GM18951 (cell line): Measurements from ENCODE around the gene FER.
"Not testable (repeated sequence)": the region's sequence is repeated elsewhere in the genome, so short reads cannot be mapped to it uniquely, and the experiment has no call there.

ENCODE experiments used
- POLR2A ChIP-seq: IDR thresholded peaks from 4 replicates; pipeline ENCODE4 v1.6.1; 2011; ENCODE audit warnings: mild to moderate bottlenecking; ENCODE audit not compliant: insufficient read length, insufficient read depth; ENCODE audit errors: extremely low read depth
- in situ Hi-C: fragments of 300-500 bp; cut with MboI; formaldehyde crosslinking; loops from one replicate; pipeline ENCODE4 v1.12.0; 2022; ENCODE audit warnings: low sequenced_read_pairs, mixed read lengths, inconsistent platforms; ENCODE audit not compliant: unreplicated experiment

The FER gene

GRCh38 chr5:109161914-109162683 lies 414.4 kb downstream of the FER start:
- in situ Hi-C loops: no loop called here
- TF ChIP-seq POLR2A: no peak

- in situ Hi-C loops: no loop called here
- TF ChIP-seq POLR2A: no peak
These were observed 415.6 kb downstream of the FER start for GRCh38 chr5:109163336-109163735.

GRCh38 chr5:109164001-109164400 lies 416.3 kb downstream of the FER start:
- in situ Hi-C loops: no loop called here

GRCh38 chr5:109167586-109167985 lies 419.9 kb downstream of the FER start:
- no peak for TF ChIP-seq POLR2A
- in situ Hi-C loops: no loop called here

More at GRCh38 chr5:109164001-109164400, 416.3 kb downstream of the FER start:
- TF ChIP-seq POLR2A: no peak

- TF ChIP-seq POLR2A: no peak
- in situ Hi-C loops: no loop called here
These were observed 420.5 kb downstream of the FER start for GRCh38 chr5:109168151-109168550.

GRCh38 chr5:109170629-109171350 lies 423.1 kb downstream of the FER start:
- in situ Hi-C loops: no loop called here
- no peak for TF ChIP-seq POLR2A

- in situ Hi-C loops: not testable (repeated sequence)
These were observed 423.9 kb downstream of the FER start for GRCh38 chr5:109171437-109172073.

GRCh38 chr5:109173036-109173794 lies 425.5 kb downstream of the FER start:
- no peak for TF ChIP-seq POLR2A
- in situ Hi-C loops: no loop called here

GRCh38 chr5:109177227-109177626 lies 429.5 kb downstream of the FER start:
- in situ Hi-C loops: no loop called here
- no peak for TF ChIP-seq POLR2A

GRCh38 chr5:109177782-109178181 lies 430.1 kb downstream of the FER start:
- in situ Hi-C loops: no loop called here
- TF ChIP-seq POLR2A: no peak

- in situ Hi-C loops: no loop called here
- TF ChIP-seq POLR2A: no peak
These were observed 433.0 kb downstream of the FER start for GRCh38 chr5:109180668-109181067.

GRCh38 chr5:109186759-109187158 lies 439.1 kb downstream of the FER start:
- TF ChIP-seq POLR2A: no peak
- in situ Hi-C loops: no loop called here

- no peak for TF ChIP-seq POLR2A
- in situ Hi-C loops: no loop called here
These were observed 443.5 kb downstream of the FER start for GRCh38 chr5:109191153-109191558.

GRCh38 chr5:109192027-109192426 lies 444.3 kb downstream of the FER start:
- TF ChIP-seq POLR2A: no peak
- in situ Hi-C loops: no loop called here
